ENCODE data around the gene NRG2. TPM values are rescaled to one million over a fixed set of nuclear protein-coding genes. Genes with fewer than 3 reads are reported as not detected.
A peak's percentile ranks its signal among the peaks of the same experiment; 100 is the strongest.

NRG2 gene
- total and polyA plus RNA-seq, 12 donors, result 1.8 to 16.7 (median 8.4) TPM

- no peaks in the 10 kb centered on the region for H3K27me3 ChIP-seq
- H3K9me3 ChIP-seq (replicated peaks in 1 of 3), result no peaks in the 10 kb centered on the region
- H3K4me1 ChIP-seq (replicated peaks in 1 of 2), result no peaks in the 10 kb centered on the region
- intact Hi-C loops (cut with DNase I), result loop anchor here in 1 of 2 donors (5.0 kb wide), 1 partner anchor 64 kb away; no protein-coding TSS in a partner anchor
- DNase-seq, result no peak
- WGBS, 4 donors, result 88 to 100% (median 91%) methylated on average over 1 of the region's 1 CpG
- no peak for TF ChIP-seq CTCF (IDR thresholded peaks at IDR 0.05)
- H3K4me3 ChIP-seq, result no peak overlapping the region
- no peak overlapping the region for H3K27ac ChIP-seq
- no peaks in the 10 kb centered on the region for H3K36me3 ChIP-seq (replicated peaks in 1 of 2)
These were observed 40.0 kb upstream of the NRG2 start for GRCh38 chr5:140083120-140083519.

GRCh38 chr5:140076788-140077187, 33.7 kb upstream of the NRG2 start:
- WGBS, 4 donors, result 51 to 65% (median 55%) methylated on average over 2 of the region's 2 CpGs
- H3K27me3 ChIP-seq, result no peaks in the 10 kb centered on the region
- intact Hi-C loops (cut with DNase I), result loop anchor here in 1 of 2 donors (10.0 kb wide), 1 partner anchor 268 kb away; the partner anchor contains the start of gene HBEGF
- DNase-seq, result no peak
- H3K4me3 ChIP-seq, result no peak overlapping the region
- no peaks in the 10 kb centered on the region for H3K4me1 ChIP-seq (replicated peaks in 1 of 2)
- no peaks in the 10 kb centered on the region for H3K36me3 ChIP-seq (replicated peaks in 1 of 2)
- H3K9me3 ChIP-seq (replicated peaks in 1 of 3), result no peaks in the 10 kb centered on the region
- no peak for TF ChIP-seq POLR2A (IDR thresholded peaks at IDR 0.05)
- no peak for TF ChIP-seq CTCF (IDR thresholded peaks at IDR 0.05)
- H3K27ac ChIP-seq, result no peak overlapping the region

- TF ChIP-seq CTCF (IDR thresholded peaks at IDR 0.05) (no peak), POLR2A (IDR thresholded peaks at IDR 0.05) (no peak)
- H3K27ac ChIP-seq, result no peak overlapping the region
- intact Hi-C loops (cut with DNase I), result loop anchor here in 1 of 2 donors (10.0 kb wide), 1 partner anchor 269 kb away; the partner anchor contains the start of gene HBEGF
These were observed 33.0 kb upstream of the NRG2 start for GRCh38 chr5:140076142-140076541.

GRCh38 chr5:140075371-140075770, 32.3 kb upstream of the NRG2 start:
- no peak for DNase-seq
- H3K36me3 ChIP-seq (replicated peaks in 1 of 2), result no peaks in the 10 kb centered on the region
- H3K9me3 ChIP-seq (replicated peaks in 1 of 3), result no peaks in the 10 kb centered on the region
- TF ChIP-seq CTCF (IDR thresholded peaks at IDR 0.05) (peak; percentile 21 to 68 (median 38)), POLR2A (IDR thresholded peaks at IDR 0.05) (no peak)
- no peak overlapping the region for H3K27ac ChIP-seq
- intact Hi-C loops (cut with DNase I), result loop anchor here in 1 of 2 donors (2.0 to 10.0 kb wide), 2 partner anchors 81 to 269 kb away; partner anchors contain the start of gene HBEGF
- H3K4me3 ChIP-seq, result no peak overlapping the region
- WGBS, 4 donors, result 25 to 45% (median 31%) methylated on average over 2 of the region's 2 CpGs
- H3K4me1 ChIP-seq (replicated peaks in 1 of 2), result no peaks in the 10 kb centered on the region
- no peaks in the 10 kb centered on the region for H3K27me3 ChIP-seq

More at GRCh38 chr5:140076142-140076541, 33.0 kb upstream of the NRG2 start:
- WGBS, 4 donors, result 86 to 100% (median 91%) methylated on average over 1 of the region's 1 CpG
- Histone ChIP-seq H3K36me3 (replicated peaks in 1 of 2) (no peaks in the 10 kb centered on the region), H3K27me3 (no peaks in the 10 kb centered on the region), H3K9me3 (replicated peaks in 1 of 3) (no peaks in the 10 kb centered on the region), H3K4me3 (no peak overlapping the region), H3K4me1 (replicated peaks in 1 of 2) (no peaks in the 10 kb centered on the region)
- DNase-seq, result no peak

Measured in adrenal gland (tissue), 12 donors.